CD14-positive monocyte (primary cell): ENCODE results near the gene CCNQ. TPM values are rescaled to one million over a fixed set of nuclear protein-coding genes. Genes with fewer than 3 reads are reported as not detected.

Source experiments
- DNase-seq, 3 donors: peaks; one replicate each; pipeline ENCODE4 v3.0.0-alpha.2; 2011 to 2022
- H2AFZ ChIP-seq: 2 replicates; pipeline ENCODE4 v1.6.0; 2012; ENCODE audit warnings: mild to moderate bottlenecking, low read depth, low read length, inconsistent platforms; ENCODE audit not compliant: insufficient read depth, poor library complexity, severe bottlenecking
- H3K27ac ChIP-seq, 2 donors: 1 replicate in 1 of 2; 2 replicates in 1 of 2; pipeline ENCODE4 v1.5.1; 2012 to 2013; ENCODE audit warnings: low read length in 2 of 2, control low read depth in 1 of 2, inconsistent platforms in 1 of 2, low read depth in 1 of 2, mild to moderate bottlenecking in 1 of 2
- H3K27me3 ChIP-seq, 2 donors: one replicate each; pipeline versions ENCODE4 v1.6.0 to v1.6.1; 2011 to 2013; ENCODE audit warnings: low read length in 2 of 2; ENCODE audit not compliant: control insufficient read depth in 2 of 2, insufficient read depth in 2 of 2
- H3K36me3 ChIP-seq, 2 donors: replicated peaks in 1 of 2; 1 replicate in 1 of 2; 2 replicates in 1 of 2; pipeline versions ENCODE4 v1.5.1 to v1.6.1; 2012 to 2013; ENCODE audit warnings: low read length in 2 of 2, control low read depth in 1 of 2, inconsistent platforms in 1 of 2, mild to moderate bottlenecking in 1 of 2; ENCODE audit not compliant: insufficient read depth in 2 of 2, control insufficient read depth in 1 of 2
- H3K4me1 ChIP-seq, 2 donors: 1 replicate in 1 of 2; 2 replicates in 1 of 2; pipeline versions ENCODE4 v1.5.1 to v1.6.1; 2012 to 2013; ENCODE audit warnings: low read length in 2 of 2, control low read depth in 1 of 2, inconsistent platforms in 1 of 2, mild to moderate bottlenecking in 1 of 2, moderate library complexity in 1 of 2; ENCODE audit not compliant: insufficient read depth in 2 of 2, control insufficient read depth in 1 of 2
- H3K4me2 ChIP-seq: replicated peaks from 2 replicates; pipeline ENCODE3; 2012; ENCODE audit warnings: low read length, moderate library complexity, mild to moderate bottlenecking; ENCODE audit not compliant: poor library complexity, severe bottlenecking; ENCODE audit errors: extremely low read depth
- H3K4me3 ChIP-seq, 3 experiments: fragments of 200-600 bp in 1 of 3; sonication (generic) in 1 of 3; replicated peaks in 1 of 3; 1 replicate in 2 of 3; 2 replicates in 1 of 3; pipeline ENCODE4 v1.5.1; 2011 to 2013; ENCODE audit warnings: low read length in 3 of 3, mild to moderate bottlenecking in 3 of 3, control low read depth in 2 of 3, low read depth in 2 of 3, inconsistent platforms in 1 of 3, moderate library complexity in 1 of 3
- H3K79me2 ChIP-seq: 2 replicates; pipeline ENCODE4 v1.6.0; 2012; ENCODE audit warnings: mild to moderate bottlenecking, control low read depth, inconsistent platforms, low read length, moderate library complexity; ENCODE audit not compliant: insufficient read depth
- H3K9ac ChIP-seq: 2 replicates; pipeline ENCODE4 v1.6.0; 2017; ENCODE audit warnings: low read length, mild to moderate bottlenecking; ENCODE audit not compliant: insufficient read depth, poor library complexity, severe bottlenecking
- H3K9me3 ChIP-seq, 2 donors: replicated peaks in 1 of 2; 1 replicate in 1 of 2; 2 replicates in 1 of 2; pipeline versions ENCODE4 v1.5.1 to v1.6.1; 2012 to 2013; ENCODE audit warnings: low read length in 2 of 2, control low read depth in 1 of 2; ENCODE audit not compliant: control insufficient read depth in 1 of 2, insufficient read depth in 1 of 2
- H4K20me1 ChIP-seq: 2 replicates; pipeline ENCODE4 v1.6.0; 2012; ENCODE audit warnings: mild to moderate bottlenecking, low read length, control low read depth, moderate library complexity; ENCODE audit not compliant: insufficient read depth
- H3K27ac Mint-ChIP-seq, 7 donors: one replicate each; pipeline ENCODE4 v1.8.0; 2020; ENCODE audit warnings: mild to moderate bottlenecking in 7 of 7, mixed read lengths in 7 of 7, moderate library complexity in 6 of 7, inconsistent platforms in 2 of 7
- H3K27me3 Mint-ChIP-seq, 3 donors: one replicate each; pipeline ENCODE4 v1.8.0; 2021 to 2022; ENCODE audit warnings: low read depth in 3 of 3, mild to moderate bottlenecking in 3 of 3, mixed read lengths in 3 of 3, moderate library complexity in 3 of 3, inconsistent platforms in 1 of 3
- H3K36me3 Mint-ChIP-seq, 2 donors: one replicate each; pipeline ENCODE4 v1.8.0; 2020; ENCODE audit warnings: mixed read lengths in 2 of 2, inconsistent platforms in 1 of 2, mild to moderate bottlenecking in 1 of 2
- H3K4me1 Mint-ChIP-seq: one replicate; pipeline ENCODE4 v1.8.0; 2020; ENCODE audit warnings: mild to moderate bottlenecking, mixed read lengths
- H3K4me3 Mint-ChIP-seq, 2 donors: one replicate each; pipeline ENCODE4 v1.8.0; 2020; ENCODE audit warnings: mild to moderate bottlenecking in 2 of 2, mixed read lengths in 2 of 2, moderate library complexity in 1 of 2
- H3K9me3 Mint-ChIP-seq, 7 donors: one replicate each; pipeline ENCODE4 v1.8.0; 2020 to 2022; ENCODE audit warnings: mixed read lengths in 7 of 7, mild to moderate bottlenecking in 6 of 7, moderate library complexity in 6 of 7, inconsistent platforms in 2 of 7
- WGBS: methylation state at CpG from one replicate; pipeline ENCODE4 v1.1.5; 2013; ENCODE audit warnings: missing lambda C conversion rate; ENCODE audit not compliant: insufficient coverage; 5-methylcytosine and 5-hydroxymethylcytosine counted together
- intact Hi-C, 2 donors: fragments of 100-400 bp; cut with micrococcal nuclease; formaldehyde crosslinking; loops; one replicate each; pipeline versions ENCODE4 v1.15.0 to v1.15.1; 2023
- polyA plus RNA-seq, 3 donors: library from polyadenylated mRNA; depleted of rRNA in 1 of 3; unstranded in 2 of 3; stranded (reverse) in 1 of 3; fragments of 300-500 nt in 2 of 3; fragments of >200 nt in 1 of 3; fragmentation: Illumina TruSeq in 2 of 3; gene quantifications; 1 replicate in 2 of 3; 2 replicates in 1 of 3; pipeline ENCODE4 v1.2.3, GENCODE V29; 2012 to 2021
- TF ChIP-seq, protein P1 (sequence below): fragments of 200-600 bp; IDR thresholded peaks from one replicate; pipeline ENCODE4 v1.8.0; 2022; ENCODE audit warnings: antibody characterized with exemption, mild to moderate bottlenecking

The CCNQ gene
- polyA plus RNA-seq, 3 donors = 21.8 to 35.6 (median 29.3) TPM

DNA sequence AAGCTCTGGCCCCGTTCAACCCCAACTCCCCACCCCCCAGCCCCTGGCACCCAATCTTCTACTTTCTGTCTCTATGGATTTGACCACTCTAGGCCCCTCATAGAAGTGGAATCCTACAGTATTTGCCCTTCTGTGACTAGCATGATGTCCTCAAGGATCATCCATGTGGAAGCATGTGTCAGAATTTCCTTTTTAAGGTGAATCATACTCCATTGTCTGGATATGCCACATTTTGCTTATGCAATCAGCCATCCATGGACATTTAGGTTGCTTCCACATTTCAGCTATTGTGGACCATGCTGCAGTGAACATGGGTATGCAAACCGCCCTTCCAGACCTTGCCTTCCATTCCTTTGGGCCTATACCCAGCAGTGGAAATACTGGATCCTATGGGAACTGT is 15.5 kb downstream of the CCNQ start:
- TF ChIP-seq, protein P1, sequence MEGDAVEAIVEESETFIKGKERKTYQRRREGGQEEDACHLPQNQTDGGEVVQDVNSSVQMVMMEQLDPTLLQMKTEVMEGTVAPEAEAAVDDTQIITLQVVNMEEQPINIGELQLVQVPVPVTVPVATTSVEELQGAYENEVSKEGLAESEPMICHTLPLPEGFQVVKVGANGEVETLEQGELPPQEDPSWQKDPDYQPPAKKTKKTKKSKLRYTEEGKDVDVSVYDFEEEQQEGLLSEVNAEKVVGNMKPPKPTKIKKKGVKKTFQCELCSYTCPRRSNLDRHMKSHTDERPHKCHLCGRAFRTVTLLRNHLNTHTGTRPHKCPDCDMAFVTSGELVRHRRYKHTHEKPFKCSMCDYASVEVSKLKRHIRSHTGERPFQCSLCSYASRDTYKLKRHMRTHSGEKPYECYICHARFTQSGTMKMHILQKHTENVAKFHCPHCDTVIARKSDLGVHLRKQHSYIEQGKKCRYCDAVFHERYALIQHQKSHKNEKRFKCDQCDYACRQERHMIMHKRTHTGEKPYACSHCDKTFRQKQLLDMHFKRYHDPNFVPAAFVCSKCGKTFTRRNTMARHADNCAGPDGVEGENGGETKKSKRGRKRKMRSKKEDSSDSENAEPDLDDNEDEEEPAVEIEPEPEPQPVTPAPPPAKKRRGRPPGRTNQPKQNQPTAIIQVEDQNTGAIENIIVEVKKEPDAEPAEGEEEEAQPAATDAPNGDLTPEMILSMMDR = no peak
- Histone ChIP-seq H4K20me1 (no peaks in the 10 kb centered on the region), H3K36me3 (peaks cover 13 to 20% of the 10 kb centered on the region in 2 donors), H3K4me1 (peaks cover 14 to 18% of the 10 kb centered on the region in 2 donors), H3K27me3 (no peaks in the 10 kb centered on the region), H3K79me2 (no peaks in the 10 kb centered on the region), H3K9me3 (no peaks in the 10 kb centered on the region), H3K4me2 (peak overlapping the region; percentile 46), H2AFZ (no peak overlapping the region), H3K9ac (no peak overlapping the region), H3K4me3 (peak overlapping the region in 1 of 3 experiments; percentile 42), H3K27ac (no peak overlapping the region)
- DNase-seq = peak in 1 of 3 donors; percentile 8
- Mint-ChIP-seq H3K27ac (peak overlapping the region in 1 of 7 donors; percentile 7), H3K27me3 (peaks cover 2 to 41% (median 4%) of the 10 kb centered on the region in 3 donors), H3K36me3 (peaks cover 19 to 23% of the 10 kb centered on the region in 2 donors), H3K9me3 (peaks cover 0 to 8% (median 0%) of the 10 kb centered on the region in 7 donors), H3K4me1 (peaks cover 20% of the 10 kb centered on the region), H3K4me3 (peak overlapping the region in 1 of 2 donors; percentile 65)
- intact Hi-C loops = no loop called here
- WGBS = no CpG with 5 or more reads among the region's 2 CpGs

DNA sequence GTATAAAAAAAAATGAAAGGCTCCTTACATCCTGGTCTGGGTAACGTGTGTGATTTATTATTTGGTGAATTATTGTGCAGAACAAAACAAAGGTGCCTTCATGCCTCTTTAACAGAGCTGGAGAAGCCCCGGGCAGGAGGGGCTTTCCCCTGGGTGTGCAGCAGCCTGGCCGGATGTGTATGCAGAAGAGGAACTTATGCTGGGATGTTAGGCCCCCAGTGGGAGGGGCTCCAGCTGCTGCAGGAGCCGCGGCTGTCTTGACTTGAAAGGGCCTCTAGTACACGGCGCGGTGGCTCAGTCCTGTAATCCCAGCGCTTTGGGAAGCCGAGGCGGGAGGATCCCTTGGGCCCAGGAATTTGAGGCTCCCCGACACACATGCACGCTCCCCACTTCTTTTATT is 16.0 kb downstream of the CCNQ start:
- Histone ChIP-seq H3K9me3 (no peaks in the 10 kb centered on the region), H3K79me2 (no peaks in the 10 kb centered on the region), H3K36me3 (peaks cover 9 to 15% of the 10 kb centered on the region in 2 donors), H3K4me3 (peak overlapping the region in 1 of 3 experiments; percentile 42), H3K27me3 (no peaks in the 10 kb centered on the region), H3K9ac (no peak overlapping the region), H4K20me1 (no peaks in the 10 kb centered on the region), H3K4me2 (peak overlapping the region; percentile 46), H3K27ac (no peak overlapping the region), H3K4me1 (peaks cover 14 to 18% of the 10 kb centered on the region in 2 donors), H2AFZ (no peak overlapping the region)
- Mint-ChIP-seq H3K27ac (peak overlapping the region in 1 of 7 donors; percentile 15), H3K36me3 (peaks cover 14 to 18% of the 10 kb centered on the region in 2 donors), H3K27me3 (peaks cover 2 to 41% (median 4%) of the 10 kb centered on the region in 3 donors), H3K4me3 (peak overlapping the region; percentile 41 to 65), H3K4me1 (peaks cover 20% of the 10 kb centered on the region), H3K9me3 (peaks cover 0 to 8% (median 0%) of the 10 kb centered on the region in 7 donors)
- 0% methylated on average over 9 of the region's 13 CpGs for WGBS
- DNase-seq = peak; percentile 58 to 79 (median 66)
- TF ChIP-seq, protein P1 = no peak
- intact Hi-C loops = no loop called here
